GM23248 (cell line): ENCODE results near the gene DNAJC1.

Source experiments
- EZH2 ChIP-seq: fragments of 200-600 bp; sonication (generic); IDR thresholded peaks from 2 replicates; pipeline ENCODE4 v1.6.1; 2018; ENCODE audit warnings: antibody characterized with exemption, mild to moderate bottlenecking; ENCODE audit not compliant: insufficient read depth, poor library complexity, severe bottlenecking
- EZH2phosphoT487 ChIP-seq: fragments of 200-600 bp; sonication (generic); IDR thresholded peaks from 2 replicates; pipeline ENCODE4 v1.6.1; 2018; ENCODE audit warnings: antibody characterized with exemption, moderate library complexity, mild to moderate bottlenecking, low read depth; ENCODE audit not compliant: insufficient read depth

DNA sequence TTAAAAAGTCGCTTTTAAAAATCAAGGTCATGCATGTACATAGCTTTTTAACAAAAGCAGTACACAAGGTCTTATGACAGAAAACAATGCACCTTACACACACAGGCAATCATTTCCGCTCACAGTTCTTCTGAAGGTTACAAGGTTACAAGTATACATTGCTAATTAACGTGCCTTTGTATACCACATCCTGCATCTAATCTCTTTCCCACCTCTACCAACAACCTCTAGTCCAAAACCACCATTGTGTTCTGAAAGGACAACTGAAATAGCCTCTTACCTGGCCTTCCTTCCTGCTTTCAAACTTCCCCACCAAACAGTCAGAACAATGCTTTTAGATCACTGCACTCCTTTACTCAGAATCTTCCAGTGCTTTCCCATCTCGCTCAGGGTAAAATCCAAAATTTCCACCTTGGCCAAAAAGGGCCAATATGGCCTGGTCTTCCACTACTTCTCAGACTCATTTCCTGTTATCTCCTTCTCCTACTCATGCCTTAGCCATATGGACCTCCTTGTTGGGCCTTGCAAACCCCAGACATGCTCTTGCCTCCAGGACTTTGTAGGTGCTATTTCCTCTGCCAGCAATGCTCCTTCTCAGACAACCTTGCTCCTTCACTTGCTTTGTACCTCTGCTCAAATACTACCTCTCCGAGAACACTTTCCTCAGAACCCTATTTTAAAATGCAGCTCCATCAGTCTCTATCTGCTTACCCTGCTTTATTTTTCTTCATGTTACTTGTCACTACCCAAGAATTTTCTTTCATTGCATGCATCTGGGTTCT, 205.4 kb downstream of the DNAJC1 start:
- TF ChIP-seq EZH2 (no peak), EZH2phosphoT487 (no peak)
